Activated T-cell treated with anti-CD3 and anti-CD28 coated beads for 24 hours (primary cell): ENCODE data around the gene NCOR2.
A peak's percentile ranks its signal among the peaks of the same experiment; 100 is the strongest.

ENCODE experiments used
- DNase-seq: peaks from one replicate; pipeline ENCODE4 v3.0.0-alpha.2; 2020; ENCODE audit warnings: low read depth

Gene NCOR2

GRCh38 chr12:124577374-124577773, 10.0 kb upstream of the NCOR2 start:
- DNase-seq, result no peak

- DNase-seq, result no peak
Measured at GRCh38 chr12:124576061-124576650, 8.7 kb upstream of the NCOR2 start.

- no peak for DNase-seq
Measured at GRCh38 chr12:124573839-124574786, 6.7 kb upstream of the NCOR2 start.

- no peak for DNase-seq
Measured at GRCh38 chr12:124571556-124571955, 4.1 kb upstream of the NCOR2 start.

- no peak for DNase-seq
Measured at GRCh38 chr12:124570810-124571209, 3.4 kb upstream of the NCOR2 start.

GRCh38 chr12:124569375-124570148, 2.1 kb upstream of the NCOR2 start:
- DNase-seq, result no peak

- no peak for DNase-seq
Measured at GRCh38 chr12:124568431-124569374, 1.3 kb upstream of the NCOR2 start.

- DNase-seq, result peak; percentile 68
Measured at GRCh38 chr12:124567673-124568373, 411 bp upstream of the NCOR2 start.

- peak; percentile 66 for DNase-seq
Measured at GRCh38 chr12:124566161-124566996, 1.0 kb downstream of the NCOR2 start.

GRCh38 chr12:124565656-124566160, 1.7 kb downstream of the NCOR2 start:
- no peak for DNase-seq

- DNase-seq, result no peak
Measured at GRCh38 chr12:124564971-124565491, 2.4 kb downstream of the NCOR2 start.

- no peak for DNase-seq
Measured at GRCh38 chr12:124564232-124564958, 3.0 kb downstream of the NCOR2 start.

- DNase-seq, result no peak
Measured at GRCh38 chr12:124563809-124564208, 3.6 kb downstream of the NCOR2 start.

GRCh38 chr12:124563401-124563800, 4.0 kb downstream of the NCOR2 start:
- DNase-seq, result no peak

- no peak for DNase-seq
Measured at GRCh38 chr12:124562796-124563181, 4.6 kb downstream of the NCOR2 start.

- DNase-seq, result no peak
Measured at GRCh38 chr12:124562018-124562795, 5.2 kb downstream of the NCOR2 start.

GRCh38 chr12:124561231-124561630, 6.2 kb downstream of the NCOR2 start:
- DNase-seq, result no peak
